Ovary (tissue), 3 donors: ENCODE data around the gene OSBPL8.
"Not testable (repeated sequence)": the region's sequence is repeated elsewhere in the genome, so short reads cannot be mapped to it uniquely, and the experiment has no call there.

Source experiments
- EP300 ChIP-seq: sonication (generic); formaldehyde crosslinking; IDR thresholded peaks from one replicate; pipeline ENCODE4 v1.6.1; 2017; ENCODE audit warnings: antibody characterized with exemption
- POLR2A ChIP-seq: fragments of 450-650 bp; IDR thresholded peaks from one replicate; pipeline ENCODE4 v1.6.1; 2017; ENCODE audit warnings: antibody characterized with exemption, mild to moderate bottlenecking, moderate library complexity
- TF ChIP-seq, protein P1 (sequence below), 3 donors: fragments of 450-650 bp in 2 of 3; fragments of 200-600 bp in 1 of 3; IDR thresholded peaks; one replicate each; pipeline versions ENCODE4 v1.5.1 to v1.8.0; 2016 to 2022; ENCODE audit warnings: antibody characterized with exemption in 3 of 3, mild to moderate bottlenecking in 1 of 3
- donor health status: DM: no; HTN: no; CAD: no.

GRCh38 chr12:76376876-76377275 lies 182.7 kb downstream of the OSBPL8 start:
- TF ChIP-seq, protein P1, sequence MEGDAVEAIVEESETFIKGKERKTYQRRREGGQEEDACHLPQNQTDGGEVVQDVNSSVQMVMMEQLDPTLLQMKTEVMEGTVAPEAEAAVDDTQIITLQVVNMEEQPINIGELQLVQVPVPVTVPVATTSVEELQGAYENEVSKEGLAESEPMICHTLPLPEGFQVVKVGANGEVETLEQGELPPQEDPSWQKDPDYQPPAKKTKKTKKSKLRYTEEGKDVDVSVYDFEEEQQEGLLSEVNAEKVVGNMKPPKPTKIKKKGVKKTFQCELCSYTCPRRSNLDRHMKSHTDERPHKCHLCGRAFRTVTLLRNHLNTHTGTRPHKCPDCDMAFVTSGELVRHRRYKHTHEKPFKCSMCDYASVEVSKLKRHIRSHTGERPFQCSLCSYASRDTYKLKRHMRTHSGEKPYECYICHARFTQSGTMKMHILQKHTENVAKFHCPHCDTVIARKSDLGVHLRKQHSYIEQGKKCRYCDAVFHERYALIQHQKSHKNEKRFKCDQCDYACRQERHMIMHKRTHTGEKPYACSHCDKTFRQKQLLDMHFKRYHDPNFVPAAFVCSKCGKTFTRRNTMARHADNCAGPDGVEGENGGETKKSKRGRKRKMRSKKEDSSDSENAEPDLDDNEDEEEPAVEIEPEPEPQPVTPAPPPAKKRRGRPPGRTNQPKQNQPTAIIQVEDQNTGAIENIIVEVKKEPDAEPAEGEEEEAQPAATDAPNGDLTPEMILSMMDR (IDR thresholded peaks at IDR 0.05), result not testable (repeated sequence)
- not testable (repeated sequence) for TF ChIP-seq POLR2A, EP300
